ENCODE measurements around the gene TMPRSS7.

DNA sequence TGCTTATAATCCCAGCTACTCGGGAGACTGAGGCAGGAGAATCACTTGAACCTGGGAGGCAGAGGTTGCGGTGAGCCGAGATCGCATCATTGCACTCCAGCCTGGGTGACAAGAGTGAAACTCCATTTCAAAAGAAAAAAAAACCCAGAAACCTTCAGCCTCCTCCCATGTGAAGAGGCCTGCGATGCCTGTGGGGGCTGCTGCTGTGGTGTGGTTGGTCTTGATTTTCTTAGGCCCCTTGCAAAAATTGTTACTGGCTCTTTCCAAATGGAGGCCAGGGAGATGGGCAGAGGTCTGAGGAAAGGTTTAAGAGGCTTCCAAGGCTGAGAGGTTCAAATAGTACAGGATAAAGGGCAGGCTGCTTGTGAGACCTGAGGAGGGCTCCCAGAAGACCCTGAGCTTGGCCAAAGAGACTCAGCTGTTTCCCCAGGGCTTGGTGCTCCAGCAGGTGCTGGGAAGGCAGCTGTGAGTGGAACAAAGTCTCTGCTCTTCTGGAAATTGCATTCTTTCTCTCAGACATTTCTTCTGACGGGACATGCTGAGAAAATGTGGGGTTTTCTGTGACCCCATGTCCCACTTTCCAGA, 80.1 kb downstream of the TMPRSS7 start:
- TF ChIP-seq, protein P1, sequence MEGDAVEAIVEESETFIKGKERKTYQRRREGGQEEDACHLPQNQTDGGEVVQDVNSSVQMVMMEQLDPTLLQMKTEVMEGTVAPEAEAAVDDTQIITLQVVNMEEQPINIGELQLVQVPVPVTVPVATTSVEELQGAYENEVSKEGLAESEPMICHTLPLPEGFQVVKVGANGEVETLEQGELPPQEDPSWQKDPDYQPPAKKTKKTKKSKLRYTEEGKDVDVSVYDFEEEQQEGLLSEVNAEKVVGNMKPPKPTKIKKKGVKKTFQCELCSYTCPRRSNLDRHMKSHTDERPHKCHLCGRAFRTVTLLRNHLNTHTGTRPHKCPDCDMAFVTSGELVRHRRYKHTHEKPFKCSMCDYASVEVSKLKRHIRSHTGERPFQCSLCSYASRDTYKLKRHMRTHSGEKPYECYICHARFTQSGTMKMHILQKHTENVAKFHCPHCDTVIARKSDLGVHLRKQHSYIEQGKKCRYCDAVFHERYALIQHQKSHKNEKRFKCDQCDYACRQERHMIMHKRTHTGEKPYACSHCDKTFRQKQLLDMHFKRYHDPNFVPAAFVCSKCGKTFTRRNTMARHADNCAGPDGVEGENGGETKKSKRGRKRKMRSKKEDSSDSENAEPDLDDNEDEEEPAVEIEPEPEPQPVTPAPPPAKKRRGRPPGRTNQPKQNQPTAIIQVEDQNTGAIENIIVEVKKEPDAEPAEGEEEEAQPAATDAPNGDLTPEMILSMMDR (IDR thresholded peaks at IDR 0.05) = no peak
- TF ChIP-seq POLR2A (IDR thresholded peaks at IDR 0.05) (no peak), POLR2AphosphoS5 (IDR thresholded peaks at IDR 0.05) (no peak)
